Vagina (tissue), 2 donors: Measurements from ENCODE around the gene PHYHIPL.

Source experiments
- POLR2A ChIP-seq, 2 donors: fragments of 450-650 bp; IDR thresholded peaks; one replicate each; pipeline ENCODE4 v1.6.1; 2017; ENCODE audit warnings: antibody characterized with exemption in 2 of 2, mild to moderate bottlenecking in 2 of 2, moderate library complexity in 2 of 2
- TF ChIP-seq, protein P1 (sequence below), 3 experiments: fragments of 450-650 bp in 2 of 3; fragments of 200-600 bp in 1 of 3; sonication (generic) in 1 of 3; IDR thresholded peaks; one replicate each; pipeline ENCODE4 v1.5.1; 2017 to 2019; ENCODE audit warnings: antibody characterized with exemption in 3 of 3, mild to moderate bottlenecking in 2 of 3, moderate library complexity in 2 of 3

- no peak for TF ChIP-seq POLR2A (IDR thresholded peaks at IDR 0.05)
- TF ChIP-seq, protein P1, sequence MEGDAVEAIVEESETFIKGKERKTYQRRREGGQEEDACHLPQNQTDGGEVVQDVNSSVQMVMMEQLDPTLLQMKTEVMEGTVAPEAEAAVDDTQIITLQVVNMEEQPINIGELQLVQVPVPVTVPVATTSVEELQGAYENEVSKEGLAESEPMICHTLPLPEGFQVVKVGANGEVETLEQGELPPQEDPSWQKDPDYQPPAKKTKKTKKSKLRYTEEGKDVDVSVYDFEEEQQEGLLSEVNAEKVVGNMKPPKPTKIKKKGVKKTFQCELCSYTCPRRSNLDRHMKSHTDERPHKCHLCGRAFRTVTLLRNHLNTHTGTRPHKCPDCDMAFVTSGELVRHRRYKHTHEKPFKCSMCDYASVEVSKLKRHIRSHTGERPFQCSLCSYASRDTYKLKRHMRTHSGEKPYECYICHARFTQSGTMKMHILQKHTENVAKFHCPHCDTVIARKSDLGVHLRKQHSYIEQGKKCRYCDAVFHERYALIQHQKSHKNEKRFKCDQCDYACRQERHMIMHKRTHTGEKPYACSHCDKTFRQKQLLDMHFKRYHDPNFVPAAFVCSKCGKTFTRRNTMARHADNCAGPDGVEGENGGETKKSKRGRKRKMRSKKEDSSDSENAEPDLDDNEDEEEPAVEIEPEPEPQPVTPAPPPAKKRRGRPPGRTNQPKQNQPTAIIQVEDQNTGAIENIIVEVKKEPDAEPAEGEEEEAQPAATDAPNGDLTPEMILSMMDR (IDR thresholded peaks at IDR 0.05): no peak
These were observed 80.8 kb downstream of the PHYHIPL start for GRCh38 chr10:59257224-59257623.
